Measurements from ENCODE around the gene IRX2.

IRX2 gene

DNA sequence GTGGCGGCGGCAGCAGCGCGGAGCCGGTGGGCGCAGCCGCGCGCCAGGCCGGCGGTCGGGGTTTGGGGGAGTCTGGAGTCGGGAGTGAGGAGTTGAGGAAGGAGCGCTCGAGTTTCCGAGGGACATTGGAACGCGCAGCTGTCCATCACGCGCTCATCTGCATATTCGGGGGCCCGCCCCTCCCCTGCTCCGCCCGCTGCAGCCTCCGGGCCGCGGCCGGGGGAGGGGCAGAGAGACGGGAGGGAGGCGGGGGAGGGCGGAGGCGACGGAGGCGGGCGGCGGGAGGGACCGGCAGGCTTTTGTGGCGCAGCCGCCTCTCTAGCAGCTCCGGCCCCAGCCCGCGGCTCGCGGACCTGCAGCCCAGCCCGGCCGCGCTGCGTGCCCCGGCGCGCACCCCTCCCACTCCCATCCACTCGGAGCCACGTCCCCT is at the start of gene IRX2:
TSS of gene IRX2 (minus strand) at position 86 of the 430 bp plus-strand sequence. CDS start 264 bp downstream, outside the sequence.
- H3K27me3 Mint-ChIP-seq: peaks cover 82% of the 10 kb centered on the region

DNA sequence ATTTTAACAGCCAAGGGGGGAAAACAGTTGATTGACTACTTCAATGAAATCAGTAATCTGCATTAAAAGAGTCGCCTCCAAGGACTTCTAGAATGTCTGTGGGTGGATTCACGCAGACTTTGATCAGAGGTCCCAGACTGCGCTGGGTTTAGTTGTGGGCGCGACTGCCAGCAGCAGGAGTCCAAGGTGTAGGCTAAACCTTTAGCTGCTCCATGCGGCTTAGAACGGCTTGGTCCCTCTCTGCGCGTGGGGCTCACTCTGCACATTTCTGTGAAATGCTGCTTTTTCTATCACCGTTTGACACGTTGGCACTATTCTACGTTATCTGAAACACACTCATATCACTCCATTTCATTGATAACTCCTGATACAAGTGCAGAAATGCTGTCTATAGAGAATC is 48.6 kb upstream of the IRX2 start:
- no peaks in the 10 kb centered on the region for H3K27me3 Mint-ChIP-seq
- CTCF ChIA-PET: no interaction called here
- H3K27ac Mint-ChIP-seq: no peak overlapping the region
- no peaks in the 10 kb centered on the region for H3K4me1 Mint-ChIP-seq
- no peak for DNase-seq
- H3K9me3 Mint-ChIP-seq: no peaks in the 10 kb centered on the region
- no peaks in the 10 kb centered on the region for H3K36me3 Mint-ChIP-seq
- no peak overlapping the region for H3K4me3 Mint-ChIP-seq

More for the DNA sequence above, at the start of gene IRX2:
- CTCF ChIA-PET: no interaction called here
- Mint-ChIP-seq H3K4me3 (peak within 1 kb of the TSS; percentile 7), H3K36me3 (peaks cover 14% of the 10 kb centered on the region), H3K9me3 (peaks cover 7% of the 10 kb centered on the region), H3K27ac (peak within 1 kb of the TSS; percentile 74), H3K4me1 (peaks cover 3% of the 10 kb centered on the region)
- no peak for DNase-seq

DNA sequence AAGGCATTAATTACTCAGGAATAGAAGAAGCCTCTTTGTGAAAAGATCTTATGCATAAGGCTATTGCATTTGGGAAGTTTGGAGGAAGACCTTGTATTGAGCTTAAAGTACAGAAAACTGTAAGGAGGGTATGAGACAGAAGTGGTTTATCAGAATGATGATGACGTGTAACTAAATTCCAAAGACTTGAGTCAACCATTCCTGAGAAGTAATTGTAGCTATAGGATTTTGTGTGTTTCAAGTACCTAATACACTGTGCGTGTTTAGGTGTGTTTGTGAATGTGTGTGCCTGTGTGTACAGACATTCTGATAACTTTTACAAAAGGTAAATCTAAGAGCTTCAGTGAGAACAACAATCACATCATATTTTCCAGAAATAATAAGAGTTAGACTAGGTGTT is 46.5 kb upstream of the IRX2 start:
- DNase-seq: no peak
- H3K4me3 Mint-ChIP-seq: no peak overlapping the region
- no peaks in the 10 kb centered on the region for H3K9me3 Mint-ChIP-seq
- no peaks in the 10 kb centered on the region for H3K27me3 Mint-ChIP-seq
- H3K4me1 Mint-ChIP-seq: no peaks in the 10 kb centered on the region
- no peak overlapping the region for H3K27ac Mint-ChIP-seq
- CTCF ChIA-PET: no interaction called here
- no peaks in the 10 kb centered on the region for H3K36me3 Mint-ChIP-seq

GRCh38 chr5:2797160-2797559 is 45.7 kb upstream of the IRX2 start:
- CTCF ChIA-PET: no interaction called here
- Mint-ChIP-seq H3K9me3 (no peaks in the 10 kb centered on the region), H3K27ac (no peak overlapping the region), H3K4me1 (no peaks in the 10 kb centered on the region), H3K4me3 (no peak overlapping the region), H3K27me3 (no peaks in the 10 kb centered on the region), H3K36me3 (no peaks in the 10 kb centered on the region)
- no peak for DNase-seq

GRCh38 chr5:2783223-2783622 is 31.7 kb upstream of the IRX2 start:
- H3K4me1 Mint-ChIP-seq: no peaks in the 10 kb centered on the region
- no peak overlapping the region for H3K4me3 Mint-ChIP-seq
- no peaks in the 10 kb centered on the region for H3K36me3 Mint-ChIP-seq
- DNase-seq: no peak
- no peak overlapping the region for H3K27ac Mint-ChIP-seq
- no peaks in the 10 kb centered on the region for H3K27me3 Mint-ChIP-seq
- H3K9me3 Mint-ChIP-seq: peaks cover 2% of the 10 kb centered on the region
- CTCF ChIA-PET: no interaction called here

DNA sequence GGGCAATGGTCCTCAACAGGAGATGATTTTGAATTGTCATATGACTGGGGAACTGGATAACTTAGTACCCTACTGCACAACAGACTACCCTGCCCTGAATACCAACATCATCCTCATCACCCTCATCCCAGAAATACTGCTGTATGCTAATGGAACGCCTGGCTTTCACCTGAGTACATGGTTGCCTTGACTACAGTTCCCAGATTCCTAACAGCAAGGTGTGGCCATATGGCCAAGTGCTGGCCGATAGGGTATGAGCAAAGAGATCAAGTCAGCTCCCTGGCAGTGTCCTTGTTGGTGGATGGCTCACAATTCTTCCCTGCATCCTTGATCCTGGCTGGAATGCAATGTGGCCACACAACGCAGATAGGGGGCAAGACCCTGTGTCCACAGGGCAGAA is 31.2 kb upstream of the IRX2 start:
- H3K27me3 Mint-ChIP-seq: no peaks in the 10 kb centered on the region
- DNase-seq: no peak
- peaks cover 3% of the 10 kb centered on the region for H3K9me3 Mint-ChIP-seq
- no peaks in the 10 kb centered on the region for H3K36me3 Mint-ChIP-seq
- CTCF ChIA-PET: no interaction called here
- H3K4me3 Mint-ChIP-seq: no peak overlapping the region
- H3K4me1 Mint-ChIP-seq: no peaks in the 10 kb centered on the region
- no peak overlapping the region for H3K27ac Mint-ChIP-seq

GRCh38 chr5:2780421-2781171 is 29.1 kb upstream of the IRX2 start:
- H3K4me1 Mint-ChIP-seq: no peaks in the 10 kb centered on the region
- no peak for DNase-seq
- peaks cover 3% of the 10 kb centered on the region for H3K9me3 Mint-ChIP-seq
- no peak overlapping the region for H3K27ac Mint-ChIP-seq
- no peak overlapping the region for H3K4me3 Mint-ChIP-seq
- CTCF ChIA-PET: no interaction called here
- H3K27me3 Mint-ChIP-seq: no peaks in the 10 kb centered on the region
- no peaks in the 10 kb centered on the region for H3K36me3 Mint-ChIP-seq

- H3K27ac Mint-ChIP-seq: no peak overlapping the region
- CTCF ChIA-PET: no interaction called here
- no peaks in the 10 kb centered on the region for H3K36me3 Mint-ChIP-seq
- H3K4me3 Mint-ChIP-seq: no peak overlapping the region
- no peaks in the 10 kb centered on the region for H3K4me1 Mint-ChIP-seq
- DNase-seq: no peak
- H3K27me3 Mint-ChIP-seq: no peaks in the 10 kb centered on the region
- H3K9me3 Mint-ChIP-seq: peaks cover 3% of the 10 kb centered on the region
These were observed 28.0 kb upstream of the IRX2 start for GRCh38 chr5:2779459-2779858.

DNA sequence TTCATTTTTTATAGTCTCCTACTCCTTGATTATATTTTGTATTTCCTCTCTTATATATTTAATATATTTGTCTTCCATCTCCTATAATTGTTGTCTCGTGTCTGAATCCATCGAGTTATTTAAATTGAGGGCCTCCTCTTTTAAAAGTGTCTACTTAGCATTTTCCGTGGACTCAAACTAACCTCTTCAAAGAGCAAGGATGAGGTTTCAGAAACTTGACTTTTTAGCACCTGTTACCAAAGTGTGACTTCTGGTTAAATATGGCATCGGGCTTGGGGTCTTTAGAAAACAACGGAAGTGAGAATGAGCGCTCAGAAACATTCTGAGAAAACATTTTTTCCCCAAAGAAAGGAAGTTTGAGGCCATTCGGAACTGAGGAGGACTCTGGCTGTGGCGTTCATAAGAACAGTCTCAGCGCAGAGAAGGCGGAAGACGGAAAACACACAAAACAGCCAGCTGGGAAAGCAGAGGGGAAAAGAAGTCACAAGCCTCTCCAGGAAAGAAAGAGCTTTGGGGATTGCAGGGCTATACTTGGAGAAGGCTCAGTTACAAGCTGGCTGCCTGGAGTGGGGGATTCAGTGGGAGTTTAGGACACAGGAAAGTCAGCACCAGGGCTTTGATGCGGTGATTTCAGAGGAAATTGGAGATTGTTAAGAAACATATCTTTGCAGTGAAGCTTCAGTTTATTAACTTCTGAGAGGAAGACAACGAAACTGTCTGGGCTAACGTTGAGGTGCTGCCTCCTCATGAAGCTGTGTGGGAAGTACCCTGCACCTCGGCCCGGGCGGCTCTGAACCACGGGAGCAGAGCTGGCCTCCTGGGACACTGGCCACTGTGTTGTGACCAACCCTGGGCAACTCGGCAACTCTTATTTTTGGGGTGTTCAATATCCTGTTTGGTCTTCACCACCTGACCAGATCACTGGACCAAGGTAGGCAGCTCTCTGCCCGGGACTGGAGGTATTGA is 25.1 kb upstream of the IRX2 start:
- H3K9me3 Mint-ChIP-seq: peaks cover 2% of the 10 kb centered on the region
- CTCF ChIA-PET: no interaction called here
- H3K4me1 Mint-ChIP-seq: no peaks in the 10 kb centered on the region
- H3K4me3 Mint-ChIP-seq: no peak overlapping the region
- H3K27me3 Mint-ChIP-seq: no peaks in the 10 kb centered on the region
- no peak for DNase-seq
- H3K27ac Mint-ChIP-seq: no peak overlapping the region
- H3K36me3 Mint-ChIP-seq: no peaks in the 10 kb centered on the region

- Mint-ChIP-seq H3K9me3 (peaks cover 2% of the 10 kb centered on the region), H3K4me1 (no peaks in the 10 kb centered on the region), H3K27me3 (no peaks in the 10 kb centered on the region), H3K27ac (no peak overlapping the region), H3K36me3 (no peaks in the 10 kb centered on the region), H3K4me3 (no peak overlapping the region)
- no peak for DNase-seq
- CTCF ChIA-PET: no interaction called here
These were observed 21.9 kb upstream of the IRX2 start for GRCh38 chr5:2773327-2773726.

DNA sequence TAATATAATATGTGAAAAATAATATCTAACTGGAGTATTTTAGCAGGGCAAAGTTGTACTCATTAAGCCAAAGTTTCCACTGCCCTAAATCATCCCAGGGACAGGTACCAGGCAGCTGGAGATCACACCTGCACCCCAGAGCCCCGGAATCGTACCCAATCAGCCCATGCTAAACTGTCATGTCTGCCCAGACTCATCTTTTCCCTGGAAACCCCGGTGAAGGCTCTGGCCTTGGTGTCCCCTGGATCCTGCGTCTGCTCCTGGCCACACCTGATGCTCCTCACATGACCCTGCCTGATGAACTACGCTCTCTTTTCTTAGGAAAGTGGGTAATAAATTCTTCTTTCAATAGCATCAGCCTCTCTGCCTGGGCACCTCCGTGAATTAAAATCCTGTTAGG is 15.6 kb upstream of the IRX2 start:
- CTCF ChIA-PET: no interaction called here

DNA sequence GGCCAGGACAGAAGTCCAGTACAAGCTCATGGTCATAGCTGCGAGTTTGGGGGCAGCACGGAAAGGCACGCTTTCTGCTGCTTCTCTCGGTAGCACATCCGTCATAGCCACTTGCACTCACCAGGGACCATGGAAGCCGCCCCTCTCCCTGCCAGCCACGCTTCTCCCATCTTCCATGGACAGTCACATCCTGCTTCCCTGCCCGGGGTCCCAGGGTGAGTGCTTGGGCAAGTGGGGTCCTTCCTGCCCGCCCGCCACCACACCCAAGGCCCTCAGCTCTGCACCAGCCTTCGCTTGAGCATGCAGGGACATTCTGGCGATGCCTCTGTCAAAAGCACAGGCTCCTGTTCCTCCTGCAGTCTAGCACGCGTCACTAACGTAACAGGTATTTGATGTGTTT is 13.1 kb upstream of the IRX2 start:
- H3K36me3 Mint-ChIP-seq: no peaks in the 10 kb centered on the region
- H3K4me1 Mint-ChIP-seq: no peaks in the 10 kb centered on the region
- no peak for DNase-seq
- H3K27ac Mint-ChIP-seq: no peak overlapping the region
- CTCF ChIA-PET: no interaction called here
- peaks cover 5% of the 10 kb centered on the region for H3K27me3 Mint-ChIP-seq
- H3K4me3 Mint-ChIP-seq: no peak overlapping the region
- H3K9me3 Mint-ChIP-seq: no peaks in the 10 kb centered on the region

More for the DNA sequence above, 15.6 kb upstream of the IRX2 start:
- H3K27ac Mint-ChIP-seq: no peak overlapping the region
- no peak overlapping the region for H3K4me3 Mint-ChIP-seq
- H3K9me3 Mint-ChIP-seq: no peaks in the 10 kb centered on the region
- H3K36me3 Mint-ChIP-seq: no peaks in the 10 kb centered on the region
- H3K4me1 Mint-ChIP-seq: no peaks in the 10 kb centered on the region
- DNase-seq: no peak
- no peaks in the 10 kb centered on the region for H3K27me3 Mint-ChIP-seq

GRCh38 chr5:2763533-2763794 is 12.0 kb upstream of the IRX2 start:
- CTCF ChIA-PET: no interaction called here
- H3K4me1 Mint-ChIP-seq: no peaks in the 10 kb centered on the region
- H3K27me3 Mint-ChIP-seq: peaks cover 17% of the 10 kb centered on the region
- no peak for DNase-seq
- H3K4me3 Mint-ChIP-seq: no peak overlapping the region
- no peaks in the 10 kb centered on the region for H3K36me3 Mint-ChIP-seq
- H3K27ac Mint-ChIP-seq: no peak overlapping the region
- H3K9me3 Mint-ChIP-seq: no peaks in the 10 kb centered on the region

- H3K27me3 Mint-ChIP-seq: peaks cover 21% of the 10 kb centered on the region
- H3K4me1 Mint-ChIP-seq: no peaks in the 10 kb centered on the region
- H3K27ac Mint-ChIP-seq: peak overlapping the region; percentile 45
- no peaks in the 10 kb centered on the region for H3K36me3 Mint-ChIP-seq
- CTCF ChIA-PET: no interaction called here
- no peak overlapping the region for H3K4me3 Mint-ChIP-seq
- no peak for DNase-seq
- no peaks in the 10 kb centered on the region for H3K9me3 Mint-ChIP-seq
These were observed 11.5 kb upstream of the IRX2 start for GRCh38 chr5:2762744-2763532.
